HuH-7 (cell line): ENCODE results near the gene CCNF.

ENCODE experiments used
- DNase-seq: peaks from one replicate; pipeline ENCODE4 v3.0.0; 2011; ENCODE audit warnings: low spot score

The CCNF gene

GRCh38 chr16:2485811-2486507, 56.7 kb downstream of the CCNF start:
- no peak for DNase-seq

- no peak for DNase-seq
Measured at GRCh38 chr16:2486645-2487516, 57.6 kb downstream of the CCNF start.

- no peak for DNase-seq
Measured at GRCh38 chr16:2487517-2487842, 58.2 kb downstream of the CCNF start.

GRCh38 chr16:2487903-2488531, 58.8 kb downstream of the CCNF start:
- no peak for DNase-seq

GRCh38 chr16:2489581-2489980, 60.3 kb downstream of the CCNF start:
- no peak for DNase-seq

GRCh38 chr16:2490190-2491105, 61.2 kb downstream of the CCNF start:
- DNase-seq = no peak

- DNase-seq = no peak
Measured at GRCh38 chr16:2492292-2492691, 63.0 kb downstream of the CCNF start.

- no peak for DNase-seq
Measured at GRCh38 chr16:2493605-2494004, 64.4 kb downstream of the CCNF start.

GRCh38 chr16:2494616-2495015, 65.4 kb downstream of the CCNF start:
- no peak for DNase-seq

GRCh38 chr16:2495041-2495440, 65.8 kb downstream of the CCNF start:
- no peak for DNase-seq

GRCh38 chr16:2496223-2497115, 67.2 kb downstream of the CCNF start:
- no peak for DNase-seq

- DNase-seq = no peak
Measured at GRCh38 chr16:2497116-2497630, 67.9 kb downstream of the CCNF start.

- DNase-seq = no peak
Measured at GRCh38 chr16:2497695-2498484, 68.6 kb downstream of the CCNF start.

- DNase-seq = no peak
Measured at GRCh38 chr16:2498531-2499253, 69.4 kb downstream of the CCNF start.

- DNase-seq = no peak
Measured at GRCh38 chr16:2499454-2499853, 70.2 kb downstream of the CCNF start.

GRCh38 chr16:2499890-2500429, 70.7 kb downstream of the CCNF start:
- DNase-seq = no peak

- no peak for DNase-seq
Measured at GRCh38 chr16:2500430-2500917, 71.2 kb downstream of the CCNF start.

- DNase-seq = peak; percentile 95
Measured at GRCh38 chr16:2500918-2501750, 71.9 kb downstream of the CCNF start.
